Measurements from ENCODE around the gene PEX6.

PEX6 gene

GRCh38 chr6:43019152-43019551 is 40.2 kb upstream of the PEX6 start:
- no peak for TF ChIP-seq CTCF (IDR thresholded peaks at IDR 0.05; ENCODE audit: low read depth, low read length, missing control alignments)
- no peak for DNase-seq (ENCODE audit: extremely low read depth, low read depth)
- no peak overlapping the region for H3K4me3 ChIP-seq (replicated peaks; ENCODE audit: low read depth, low read length)

GRCh38 chr6:43016943-43017334 is 38.0 kb upstream of the PEX6 start:
- no peak overlapping the region for H3K4me3 ChIP-seq (replicated peaks; ENCODE audit: low read depth, low read length)
- DNase-seq (ENCODE audit: extremely low read depth, low read depth), result no peak
- no peak for TF ChIP-seq CTCF (IDR thresholded peaks at IDR 0.05; ENCODE audit: low read depth, low read length, missing control alignments)

- no peak for TF ChIP-seq CTCF (IDR thresholded peaks at IDR 0.05; ENCODE audit: low read depth, low read length, missing control alignments)
- DNase-seq (ENCODE audit: extremely low read depth, low read depth), result no peak
- no peak overlapping the region for H3K4me3 ChIP-seq (replicated peaks; ENCODE audit: low read depth, low read length)
Observed at GRCh38 chr6:43016176-43016942, 37.4 kb upstream of the PEX6 start.

GRCh38 chr6:43014434-43014909 is 35.5 kb upstream of the PEX6 start:
- no peak for DNase-seq (ENCODE audit: extremely low read depth, low read depth)

GRCh38 chr6:43013843-43014433 is 35.0 kb upstream of the PEX6 start, which contains the start of the genes KLHDC3 and MEA1:
Gene KLHDC3, plus strand, starts transcription at chr6:43014249. Its CDS starts 2,944 bp downstream, at chr6:43017193.
Gene MEA1, minus strand, starts transcription at chr6:43013946. Its CDS starts 133 bp downstream, at chr6:43013813.
- peak within 1 kb of the TSS; percentile 91 for H3K4me3 ChIP-seq (replicated peaks; ENCODE audit: low read depth, low read length)
- peak; percentile 100 for DNase-seq (ENCODE audit: extremely low read depth, low read depth)
- no peak for TF ChIP-seq CTCF (IDR thresholded peaks at IDR 0.05; ENCODE audit: low read depth, low read length, missing control alignments)

More at GRCh38 chr6:43014434-43014909, 35.5 kb upstream of the PEX6 start:
- no peak for TF ChIP-seq CTCF (IDR thresholded peaks at IDR 0.05; ENCODE audit: low read depth, low read length, missing control alignments)
- peak overlapping the region; percentile 91 for H3K4me3 ChIP-seq (replicated peaks; ENCODE audit: low read depth, low read length)

- H3K4me3 ChIP-seq (replicated peaks; ENCODE audit: low read depth, low read length), result peak overlapping the region; percentile 91
- DNase-seq (ENCODE audit: extremely low read depth, low read depth), result no peak
- no peak for TF ChIP-seq CTCF (IDR thresholded peaks at IDR 0.05; ENCODE audit: low read depth, low read length, missing control alignments)
Observed at GRCh38 chr6:43013097-43013842, 34.3 kb upstream of the PEX6 start.

Measured in HFF-Myc (cell line).